ENCODE data around the gene PRKN.

The PRKN gene

DNA sequence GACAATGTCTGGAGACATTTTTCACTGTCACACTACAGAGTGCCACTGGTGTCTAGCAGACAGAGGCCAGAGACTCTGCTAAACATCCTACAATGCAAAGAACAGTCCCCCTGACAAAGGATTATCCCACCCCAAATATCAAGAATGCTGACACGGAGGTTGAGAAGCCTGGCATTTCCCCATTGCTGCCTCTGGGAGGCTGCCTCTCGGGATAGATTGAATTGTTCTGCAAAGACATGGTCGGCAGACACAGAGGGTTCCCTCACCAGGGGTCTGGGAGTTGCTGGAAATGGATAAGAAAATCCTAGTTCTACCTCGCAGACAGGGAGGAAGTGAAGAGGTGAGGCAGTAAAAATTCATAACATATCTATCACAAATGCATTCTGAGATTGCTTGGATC lies 1287.3 kb downstream of the PRKN start:
- ChIA-PET POLR2A (no interaction called here), CTCF (interaction anchor here (1.2 to 4.1 kb wide), 2 partner anchors 22 to 57 kb away, joined by 4 to 16 read pairs; no protein-coding TSS in a partner anchor)
- no peak overlapping the region for H3K4me3 ChIP-seq (ENCODE audit: low read depth, low read length)

DNA sequence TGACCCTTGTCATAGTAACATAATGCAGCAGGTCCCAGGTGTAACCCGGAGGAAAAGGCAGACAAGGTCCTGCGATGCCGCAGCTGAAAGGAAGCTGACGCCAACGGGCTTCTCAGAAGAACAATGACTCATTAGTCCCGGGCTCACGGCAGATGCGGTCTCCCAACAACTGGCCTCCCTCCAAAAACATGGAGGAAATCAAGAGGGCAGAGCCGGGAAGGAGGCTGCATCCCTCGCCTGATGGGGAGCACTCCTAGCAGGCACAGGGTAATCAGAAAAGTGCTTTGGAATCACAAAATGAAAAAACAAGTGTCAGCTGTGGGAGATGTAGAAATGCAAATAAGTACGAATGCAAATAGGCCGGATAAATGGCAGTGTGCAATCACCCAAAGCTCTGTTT lies 1288.5 kb downstream of the PRKN start:
- POLR2A ChIA-PET, result no interaction called here
- Histone ChIP-seq H3K4me3 (ENCODE audit: low read depth, low read length) (no peak overlapping the region), H3K36me3 (ENCODE audit: control insufficient read depth in 2 of 2, insufficient read depth in 1 of 2, low read length in 2 of 2) (no peaks in the 10 kb centered on the region), H3K9me3 (ENCODE audit: control insufficient read depth, insufficient read depth, low read depth, low read length) (no peaks in the 10 kb centered on the region), H3K4me1 (ENCODE audit: control insufficient read depth, insufficient read depth, low read length) (no peaks in the 10 kb centered on the region), H3K27ac (ENCODE audit: extremely low read depth, low read depth, low read length) (no peak overlapping the region)
- CTCF ChIA-PET, result interaction anchor here (0.6 to 4.1 kb wide), 4 partner anchors 21 to 188 kb away, joined by 3 to 31 read pairs (median 12); no protein-coding TSS in a partner anchor
- TF ChIP-seq YY1 (tag by site-specific recombination; IDR thresholded peaks at IDR 0.05), result no peak
- TF ChIP-seq ZNF37A (tag by site-specific recombination; IDR thresholded peaks at IDR 0.05), result no peak
- TF ChIP-seq ZNF274 (IDR thresholded peaks at IDR 0.05; ENCODE audit: low read length), result no peak
- TF ChIP-seq ZNF274 (tag by site-specific recombination; IDR thresholded peaks at IDR 0.05; ENCODE audit: borderline replicate concordance), result no peak
- TF ChIP-seq ZNF266 (tag by site-specific recombination; IDR thresholded peaks at IDR 0.05; ENCODE audit: low read depth), result no peak
- TF ChIP-seq, protein P1, sequence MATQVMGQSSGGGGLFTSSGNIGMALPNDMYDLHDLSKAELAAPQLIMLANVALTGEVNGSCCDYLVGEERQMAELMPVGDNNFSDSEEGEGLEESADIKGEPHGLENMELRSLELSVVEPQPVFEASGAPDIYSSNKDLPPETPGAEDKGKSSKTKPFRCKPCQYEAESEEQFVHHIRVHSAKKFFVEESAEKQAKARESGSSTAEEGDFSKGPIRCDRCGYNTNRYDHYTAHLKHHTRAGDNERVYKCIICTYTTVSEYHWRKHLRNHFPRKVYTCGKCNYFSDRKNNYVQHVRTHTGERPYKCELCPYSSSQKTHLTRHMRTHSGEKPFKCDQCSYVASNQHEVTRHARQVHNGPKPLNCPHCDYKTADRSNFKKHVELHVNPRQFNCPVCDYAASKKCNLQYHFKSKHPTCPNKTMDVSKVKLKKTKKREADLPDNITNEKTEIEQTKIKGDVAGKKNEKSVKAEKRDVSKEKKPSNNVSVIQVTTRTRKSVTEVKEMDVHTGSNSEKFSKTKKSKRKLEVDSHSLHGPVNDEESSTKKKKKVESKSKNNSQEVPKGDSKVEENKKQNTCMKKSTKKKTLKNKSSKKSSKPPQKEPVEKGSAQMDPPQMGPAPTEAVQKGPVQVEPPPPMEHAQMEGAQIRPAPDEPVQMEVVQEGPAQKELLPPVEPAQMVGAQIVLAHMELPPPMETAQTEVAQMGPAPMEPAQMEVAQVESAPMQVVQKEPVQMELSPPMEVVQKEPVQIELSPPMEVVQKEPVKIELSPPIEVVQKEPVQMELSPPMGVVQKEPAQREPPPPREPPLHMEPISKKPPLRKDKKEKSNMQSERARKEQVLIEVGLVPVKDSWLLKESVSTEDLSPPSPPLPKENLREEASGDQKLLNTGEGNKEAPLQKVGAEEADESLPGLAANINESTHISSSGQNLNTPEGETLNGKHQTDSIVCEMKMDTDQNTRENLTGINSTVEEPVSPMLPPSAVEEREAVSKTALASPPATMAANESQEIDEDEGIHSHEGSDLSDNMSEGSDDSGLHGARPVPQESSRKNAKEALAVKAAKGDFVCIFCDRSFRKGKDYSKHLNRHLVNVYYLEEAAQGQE (tag by site-specific recombination; IDR thresholded peaks at IDR 0.05), result no peak
- no peak for TF ChIP-seq OVOL3 (tag by site-specific recombination; IDR thresholded peaks at IDR 0.05)
- TF ChIP-seq GLI4 (tag by site-specific recombination; IDR thresholded peaks at IDR 0.05), result no peak
- TF ChIP-seq ZNF571 (tag by site-specific recombination; IDR thresholded peaks at IDR 0.05), result no peak
- no peak for TF ChIP-seq ZNF600 (tag by site-specific recombination; IDR thresholded peaks at IDR 0.05)
- TF ChIP-seq ZNF404 (tag by site-specific recombination; IDR thresholded peaks at IDR 0.05), result no peak
- TF ChIP-seq, protein P2, sequence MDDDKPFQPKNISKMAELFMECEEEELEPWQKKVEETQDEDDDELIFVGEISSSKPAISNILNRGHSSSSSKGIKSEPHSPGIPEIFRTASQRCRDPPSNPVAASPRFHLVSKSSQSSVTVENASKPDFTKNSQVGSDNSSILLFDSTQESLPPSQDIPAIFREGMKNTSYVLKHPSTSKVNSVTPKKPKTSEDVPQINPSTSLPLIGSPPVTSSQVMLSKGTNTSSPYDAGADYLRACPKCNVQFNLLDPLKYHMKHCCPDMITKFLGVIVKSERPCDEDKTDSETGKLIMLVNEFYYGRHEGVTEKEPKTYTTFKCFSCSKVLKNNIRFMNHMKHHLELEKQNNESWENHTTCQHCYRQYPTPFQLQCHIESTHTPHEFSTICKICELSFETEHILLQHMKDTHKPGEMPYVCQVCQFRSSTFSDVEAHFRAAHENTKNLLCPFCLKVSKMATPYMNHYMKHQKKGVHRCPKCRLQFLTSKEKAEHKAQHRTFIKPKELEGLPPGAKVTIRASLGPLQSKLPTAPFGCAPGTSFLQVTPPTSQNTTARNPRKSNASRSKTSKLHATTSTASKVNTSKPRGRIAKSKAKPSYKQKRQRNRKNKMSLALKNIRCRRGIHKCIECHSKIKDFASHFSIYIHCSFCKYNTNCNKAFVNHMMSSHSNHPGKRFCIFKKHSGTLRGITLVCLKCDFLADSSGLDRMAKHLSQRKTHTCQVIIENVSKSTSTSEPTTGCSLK (tag by site-specific recombination; IDR thresholded peaks at IDR 0.05), result no peak
- TF ChIP-seq ZBTB7A (tag by site-specific recombination; IDR thresholded peaks at IDR 0.05; ENCODE audit: low read depth), result no peak
- TF ChIP-seq YY2 (tag by site-specific recombination; IDR thresholded peaks at IDR 0.05), result no peak
- no peak for TF ChIP-seq SETDB1 (IDR thresholded peaks at IDR 0.05; ENCODE audit: insufficient read length, low read length)
- TF ChIP-seq ZFP41 (tag by site-specific recombination; IDR thresholded peaks at IDR 0.05; ENCODE audit: borderline replicate concordance), result no peak
- no peak for TF ChIP-seq ZNF133 (tag by site-specific recombination; IDR thresholded peaks at IDR 0.05)
- TF ChIP-seq IKZF3 (tag by site-specific recombination; IDR thresholded peaks at IDR 0.05), result no peak
- no peak for TF ChIP-seq ZNF704 (tag by site-specific recombination; IDR thresholded peaks at IDR 0.05)
- TF ChIP-seq KLF7 (tag by site-specific recombination; IDR thresholded peaks at IDR 0.05; ENCODE audit: borderline replicate concordance), result no peak

More for the DNA sequence above, 1287.3 kb downstream of the PRKN start:
- TF ChIP-seq GLIS2 (tag by site-specific recombination; IDR thresholded peaks at IDR 0.05), result no peak
- TF ChIP-seq, protein P3, sequence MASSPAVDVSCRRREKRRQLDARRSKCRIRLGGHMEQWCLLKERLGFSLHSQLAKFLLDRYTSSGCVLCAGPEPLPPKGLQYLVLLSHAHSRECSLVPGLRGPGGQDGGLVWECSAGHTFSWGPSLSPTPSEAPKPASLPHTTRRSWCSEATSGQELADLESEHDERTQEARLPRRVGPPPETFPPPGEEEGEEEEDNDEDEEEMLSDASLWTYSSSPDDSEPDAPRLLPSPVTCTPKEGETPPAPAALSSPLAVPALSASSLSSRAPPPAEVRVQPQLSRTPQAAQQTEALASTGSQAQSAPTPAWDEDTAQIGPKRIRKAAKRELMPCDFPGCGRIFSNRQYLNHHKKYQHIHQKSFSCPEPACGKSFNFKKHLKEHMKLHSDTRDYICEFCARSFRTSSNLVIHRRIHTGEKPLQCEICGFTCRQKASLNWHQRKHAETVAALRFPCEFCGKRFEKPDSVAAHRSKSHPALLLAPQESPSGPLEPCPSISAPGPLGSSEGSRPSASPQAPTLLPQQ (tag by site-specific recombination; IDR thresholded peaks at IDR 0.05), result no peak
- H3K9me3 ChIP-seq (ENCODE audit: control insufficient read depth, insufficient read depth, low read depth, low read length), result no peaks in the 10 kb centered on the region
- H3K27ac ChIP-seq (ENCODE audit: extremely low read depth, low read depth, low read length), result no peak overlapping the region
- H3K4me1 ChIP-seq (ENCODE audit: control insufficient read depth, insufficient read depth, low read length), result no peaks in the 10 kb centered on the region
- no peaks in the 10 kb centered on the region for H3K36me3 ChIP-seq (ENCODE audit: control insufficient read depth in 2 of 2, insufficient read depth in 1 of 2, low read length in 2 of 2)
